ENCODE results near the gene FKBP2.
A peak's percentile ranks its signal among the peaks of the same experiment; 100 is the strongest.

FKBP2 gene

DNA sequence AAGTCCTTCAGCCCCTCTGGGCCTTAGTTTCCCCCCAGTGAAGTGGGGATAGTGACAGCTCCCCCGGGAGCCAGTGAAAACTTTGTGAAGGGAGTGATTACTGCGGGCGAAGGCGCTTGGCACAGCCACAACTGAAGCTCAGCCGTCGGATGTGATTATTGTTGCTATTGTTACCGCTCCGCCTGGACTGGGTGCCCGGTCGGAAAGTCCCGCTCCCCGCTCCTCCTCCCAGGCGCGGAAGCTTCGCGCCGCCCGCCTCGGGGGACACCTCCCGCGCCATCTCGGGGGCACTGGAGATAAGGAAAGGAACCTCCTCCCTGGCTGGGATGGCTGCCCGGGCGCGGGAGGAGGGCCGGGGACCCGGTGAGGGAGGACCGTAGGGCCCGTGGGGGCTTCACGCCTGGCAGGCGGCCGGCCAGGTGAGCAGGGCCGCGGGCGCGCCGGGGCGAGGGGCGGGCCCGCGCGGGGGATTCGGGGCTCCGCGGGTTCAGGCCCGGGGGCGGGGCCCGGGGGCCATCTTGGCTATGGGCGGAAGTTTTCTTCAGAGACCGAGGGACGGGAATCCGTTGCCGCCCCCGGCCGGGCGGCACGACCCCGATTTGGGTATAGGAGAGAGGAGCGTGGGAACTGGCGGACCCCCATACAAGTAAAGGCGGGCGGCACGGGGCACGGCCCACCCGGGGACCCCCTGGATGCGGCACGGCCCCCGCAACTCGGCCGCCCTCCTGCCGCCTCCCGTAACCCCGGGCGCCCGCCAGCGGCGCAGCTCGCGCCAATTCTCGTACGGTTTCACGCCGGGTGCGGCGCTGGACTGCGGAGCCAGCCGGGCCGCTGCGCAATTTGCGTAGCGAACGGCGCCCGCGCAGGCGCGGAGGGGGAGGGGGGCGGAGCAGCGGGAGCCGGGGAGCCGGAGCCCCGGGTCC lies 44.3 kb downstream of the FKBP2 start, which contains the start of gene GPR137:
GPR137 (plus strand) TSS at position 887 of the 923 bp plus-strand sequence. CDS start 677 bp downstream, outside the sequence.
- DNase-seq (ENCODE audit: low read depth in 2 of 2) = peak; percentile 82 to 85

- DNase-seq (ENCODE audit: low read depth in 2 of 2) = no peak
Observed at GRCh38 chr11:64285885-64286800, 45.2 kb downstream of the FKBP2 start.

GRCh38 chr11:64286801-64287159 lies 45.9 kb downstream of the FKBP2 start:
- DNase-seq (ENCODE audit: low read depth in 2 of 2) = no peak

- DNase-seq (ENCODE audit: low read depth in 2 of 2) = no peak
Observed at GRCh38 chr11:64287676-64288352, 46.9 kb downstream of the FKBP2 start.

DNA sequence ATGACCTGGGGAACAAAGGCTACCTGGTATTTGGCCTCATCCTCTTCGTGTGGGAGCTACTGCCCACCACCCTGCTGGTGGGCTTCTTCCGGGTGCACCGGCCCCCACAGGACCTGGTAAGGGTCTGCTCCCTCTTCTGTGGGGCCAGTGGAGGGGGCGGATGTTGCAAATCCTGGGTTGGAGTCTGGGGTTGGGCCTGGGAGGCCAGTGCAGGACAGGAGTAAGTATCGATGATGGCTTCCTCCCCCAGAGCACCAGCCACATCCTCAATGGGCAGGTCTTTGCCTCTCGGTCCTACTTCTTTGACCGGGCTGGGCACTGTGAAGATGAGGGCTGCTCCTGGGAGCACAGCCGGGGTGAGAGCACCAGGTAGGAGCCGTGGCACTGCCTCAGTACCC lies 47.5 kb downstream of the FKBP2 start:
- no peak for DNase-seq (ENCODE audit: low read depth in 2 of 2)

- no peak for DNase-seq (ENCODE audit: low read depth in 2 of 2)
Observed at GRCh38 chr11:64289002-64289564, 48.2 kb downstream of the FKBP2 start.

GRCh38 chr11:64290352-64291261 lies 49.7 kb downstream of the FKBP2 start:
- no peak for DNase-seq (ENCODE audit: low read depth in 2 of 2)

- no peak for DNase-seq (ENCODE audit: low read depth in 2 of 2)
Observed at GRCh38 chr11:64291262-64291751, 50.4 kb downstream of the FKBP2 start, which contains the start of gene KCNK4. KCNK4 (plus strand) TSS chr11:64291302; CDS start chr11:64293019, 1,717 bp downstream.

DNA sequence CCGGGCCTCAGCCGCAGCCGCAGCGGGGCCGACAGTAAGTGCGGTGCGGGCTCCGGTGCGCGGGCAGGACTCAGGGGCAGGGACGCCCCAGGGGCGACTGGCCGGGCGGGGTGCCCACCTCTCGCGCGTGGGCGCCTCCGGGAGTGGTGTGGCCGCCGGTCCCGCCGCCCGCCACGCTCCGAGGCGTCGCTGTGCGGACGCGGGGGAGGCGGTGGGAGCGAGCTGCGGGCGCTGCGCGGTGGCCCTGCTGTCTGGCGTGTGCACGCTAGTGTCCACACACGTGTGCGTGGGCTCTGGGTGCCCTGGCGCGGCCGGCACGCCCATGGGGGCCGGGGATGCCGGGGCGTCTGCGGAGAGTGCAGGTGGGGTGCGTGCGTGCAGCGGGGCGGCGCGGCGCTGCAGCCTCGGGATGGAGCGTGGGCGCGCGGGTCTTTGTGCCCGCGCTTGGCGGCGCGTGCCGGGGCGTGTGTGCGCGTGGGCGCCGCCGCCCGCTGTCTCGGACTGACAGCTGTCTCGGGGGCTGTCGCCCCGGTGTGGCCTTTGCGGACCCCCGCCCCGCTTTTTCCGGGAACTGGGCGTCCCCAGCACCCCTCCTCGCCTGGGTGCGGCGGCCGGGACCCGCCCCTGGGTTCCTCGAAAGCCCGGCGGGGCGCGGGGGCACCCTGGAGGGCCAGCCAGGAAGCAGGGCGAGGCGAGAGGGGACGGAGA lies 51.0 kb downstream of the FKBP2 start:
- DNase-seq (ENCODE audit: low read depth in 2 of 2) = no peak

DNA sequence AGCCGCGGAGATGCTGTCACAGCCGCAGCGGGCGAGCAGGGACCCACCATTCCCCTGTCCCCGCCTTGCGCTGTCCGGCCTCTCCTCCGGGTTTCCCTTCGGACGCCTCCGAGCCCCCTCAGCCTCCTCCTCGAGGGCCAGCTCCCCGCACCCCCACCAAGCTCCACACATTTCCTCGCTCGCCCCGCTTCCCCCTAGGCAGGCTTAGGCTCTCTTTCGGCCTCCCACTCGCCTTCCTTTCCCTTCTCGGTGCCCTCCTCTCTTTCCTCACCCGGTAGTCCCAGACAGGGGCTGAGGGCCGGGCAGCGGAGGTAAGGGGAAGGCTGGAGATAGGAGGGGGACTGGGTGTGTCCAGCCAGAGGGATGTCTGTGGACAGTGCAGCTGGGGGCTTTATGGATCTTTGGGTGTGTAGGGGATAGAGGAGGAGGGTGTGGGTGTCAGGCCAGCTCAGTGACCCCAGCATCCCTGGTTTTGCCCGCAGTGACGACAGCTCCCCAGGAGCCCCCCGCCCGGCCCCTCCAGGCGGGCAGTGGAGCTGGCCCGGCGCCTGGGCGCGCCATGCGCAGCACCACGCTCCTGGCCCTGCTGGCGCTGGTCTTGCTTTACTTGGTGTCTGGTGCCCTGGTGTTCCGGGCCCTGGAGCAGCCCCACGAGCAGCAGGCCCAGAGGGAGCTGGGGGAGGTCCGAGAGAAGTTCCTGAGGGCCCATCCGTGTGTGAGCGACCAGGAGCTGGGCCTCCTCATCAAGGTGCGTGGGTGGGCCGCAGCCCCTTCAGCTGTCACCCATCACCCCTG lies 51.8 kb downstream of the FKBP2 start:
- DNase-seq (ENCODE audit: low read depth in 2 of 2) = no peak

Data from activated CD4-positive, alpha-beta T cell treated with anti-CD3 and anti-CD28 coated beads for 24 hours (primary cell).